Measurements from ENCODE around the gene CXCL10. TPM values are rescaled to one million over a fixed set of nuclear protein-coding genes. Genes with fewer than 3 reads are reported as not detected.

The CXCL10 gene
- total and polyA plus RNA-seq, 4 donors = 0.84 to 9.4 (median 1.2) TPM

GRCh38 chr4:76035799-76036380 is 12.6 kb upstream of the CXCL10 start, which contains the start of gene CXCL11:
TSS of gene CXCL11 (minus strand) at chr4:76036070. CDS start at chr4:76035987, 83 bp downstream.
- Histone ChIP-seq H3K4me1 (ENCODE audit: control insufficient read depth in 4 of 4, insufficient read depth in 4 of 4, low read length in 3 of 4) (no peaks in the 10 kb centered on the region), H3K36me3 (ENCODE audit: control insufficient read depth in 4 of 4, insufficient read depth in 3 of 4, low read depth in 1 of 4, low read length in 3 of 4) (no peaks in the 10 kb centered on the region), H3K27ac (ENCODE audit: low read depth in 1 of 2, low read length in 2 of 2) (no peak within 1 kb of the TSS), H3K27me3 (ENCODE audit: control insufficient read depth in 4 of 4, insufficient read depth in 4 of 4, low read length in 3 of 4) (no peaks in the 10 kb centered on the region), H3K4me3 (ENCODE audit: low read depth in 1 of 3, low read length in 3 of 3) (no peak within 1 kb of the TSS), H3K9ac (ENCODE audit: low read depth in 1 of 2, low read length in 2 of 2) (no peak within 1 kb of the TSS), H3K9me3 (ENCODE audit: control insufficient read depth in 4 of 4, low read length in 3 of 4) (no peaks in the 10 kb centered on the region)
- TF ChIP-seq YY1 (IDR thresholded peaks at IDR 0.05) (no peak), NR2F2 (IDR thresholded peaks at IDR 0.05) (no peak), ZBTB33 (IDR thresholded peaks at IDR 0.05) (no peak), FOXA2 (IDR thresholded peaks at IDR 0.05) (no peak), SP1 (IDR thresholded peaks at IDR 0.05) (no peak), EGR1 (IDR thresholded peaks at IDR 0.05; ENCODE audit: low read depth in 2 of 2) (no peak), HNF4A (conservative IDR thresholded peaks at IDR 0.05) (no peak), GABPA (IDR thresholded peaks at IDR 0.05 in 1 of 2, conservative IDR thresholded peaks at IDR 0.05 in 1 of 2) (no peak), JUND (IDR thresholded peaks at IDR 0.05) (no peak), RXRA (IDR thresholded peaks at IDR 0.05) (no peak), HNF4G (IDR thresholded peaks at IDR 0.05) (no peak), REST (IDR thresholded peaks at IDR 0.05) (no peak), TAF1 (conservative IDR thresholded peaks at IDR 0.05) (no peak)
- TF ChIP-seq, protein P1, sequence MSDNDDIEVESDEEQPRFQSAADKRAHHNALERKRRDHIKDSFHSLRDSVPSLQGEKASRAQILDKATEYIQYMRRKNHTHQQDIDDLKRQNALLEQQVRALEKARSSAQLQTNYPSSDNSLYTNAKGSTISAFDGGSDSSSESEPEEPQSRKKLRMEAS (IDR thresholded peaks at IDR 0.05) = no peak
- TF ChIP-seq, protein P2, sequence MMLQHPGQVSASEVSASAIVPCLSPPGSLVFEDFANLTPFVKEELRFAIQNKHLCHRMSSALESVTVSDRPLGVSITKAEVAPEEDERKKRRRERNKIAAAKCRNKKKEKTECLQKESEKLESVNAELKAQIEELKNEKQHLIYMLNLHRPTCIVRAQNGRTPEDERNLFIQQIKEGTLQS (IDR thresholded peaks at IDR 0.05) = no peak
- TF ChIP-seq, protein P3, sequence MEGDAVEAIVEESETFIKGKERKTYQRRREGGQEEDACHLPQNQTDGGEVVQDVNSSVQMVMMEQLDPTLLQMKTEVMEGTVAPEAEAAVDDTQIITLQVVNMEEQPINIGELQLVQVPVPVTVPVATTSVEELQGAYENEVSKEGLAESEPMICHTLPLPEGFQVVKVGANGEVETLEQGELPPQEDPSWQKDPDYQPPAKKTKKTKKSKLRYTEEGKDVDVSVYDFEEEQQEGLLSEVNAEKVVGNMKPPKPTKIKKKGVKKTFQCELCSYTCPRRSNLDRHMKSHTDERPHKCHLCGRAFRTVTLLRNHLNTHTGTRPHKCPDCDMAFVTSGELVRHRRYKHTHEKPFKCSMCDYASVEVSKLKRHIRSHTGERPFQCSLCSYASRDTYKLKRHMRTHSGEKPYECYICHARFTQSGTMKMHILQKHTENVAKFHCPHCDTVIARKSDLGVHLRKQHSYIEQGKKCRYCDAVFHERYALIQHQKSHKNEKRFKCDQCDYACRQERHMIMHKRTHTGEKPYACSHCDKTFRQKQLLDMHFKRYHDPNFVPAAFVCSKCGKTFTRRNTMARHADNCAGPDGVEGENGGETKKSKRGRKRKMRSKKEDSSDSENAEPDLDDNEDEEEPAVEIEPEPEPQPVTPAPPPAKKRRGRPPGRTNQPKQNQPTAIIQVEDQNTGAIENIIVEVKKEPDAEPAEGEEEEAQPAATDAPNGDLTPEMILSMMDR (IDR thresholded peaks at IDR 0.05; ENCODE audit: low read depth, low read length, missing input control) = no peak
- 82% methylated on average over 2 of the region's 2 CpGs for WGBS
- DNase-seq (ENCODE audit: low spot score) = no peak

Data from liver (tissue), 9 donors.